GM23338 (cell line): ENCODE data around the gene TBCE. TPM values are rescaled to one million over a fixed set of nuclear protein-coding genes. Genes with fewer than 3 reads are reported as not detected.

Experiments
- ATAC-seq: fragments of 200-7000 bp; cut with Tn5 transposase; 3 replicates; pipeline ENCODE4 v1.9.1; 2020
- DNase-seq: peaks from one replicate; pipeline ENCODE4 v3.0.0-alpha.2; 2015; ENCODE audit warnings: low spot score
- H2AFZ ChIP-seq: fragments of 200-600 bp; sonication (generic); 2 replicates; pipeline ENCODE4 v1.8.0; 2016; ENCODE audit warnings: antibody characterized with exemption, mild to moderate bottlenecking, moderate library complexity
- H3F3A ChIP-seq: fragments of 200-600 bp; sonication (generic); replicated peaks from 2 replicates; pipeline ENCODE4 v1.8.0; 2017; ENCODE audit warnings: antibody characterized with exemption, mixed run types, low read depth
- H3K27ac ChIP-seq: fragments of 200-600 bp; sonication (generic); 2 replicates; pipeline ENCODE4 v1.6.1; 2016; ENCODE audit warnings: low read depth
- H3K27me3 ChIP-seq: fragments of 200-600 bp; sonication (generic); 2 replicates; pipeline ENCODE4 v1.8.0; 2016; ENCODE audit warnings: mild to moderate bottlenecking, mixed run types, moderate library complexity; ENCODE audit not compliant: insufficient read depth
- H3K36me3 ChIP-seq: fragments of 200-600 bp; sonication (generic); 2 replicates; pipeline ENCODE4 v1.8.0; 2016; ENCODE audit warnings: mild to moderate bottlenecking; ENCODE audit not compliant: insufficient read depth
- H3K4me1 ChIP-seq: fragments of 200-600 bp; sonication (generic); 2 replicates; pipeline ENCODE4 v1.8.0; 2016; ENCODE audit warnings: mild to moderate bottlenecking, moderate library complexity; ENCODE audit not compliant: insufficient read depth
- H3K4me2 ChIP-seq: fragments of 200-600 bp; sonication (generic); 2 replicates; pipeline ENCODE4 v1.7.1; 2017; ENCODE audit warnings: mixed run types
- H3K4me3 ChIP-seq: fragments of 200-600 bp; sonication (generic); 2 replicates; pipeline ENCODE4 v1.6.1; 2016; ENCODE audit warnings: mixed run types
- H3K79me2 ChIP-seq: fragments of 200-600 bp; sonication (generic); replicated peaks from 2 replicates; pipeline ENCODE4 v1.8.0; 2017; ENCODE audit warnings: mild to moderate bottlenecking; ENCODE audit not compliant: insufficient read depth
- H3K9me2 ChIP-seq: fragments of 200-600 bp; sonication (generic); 2 replicates; pipeline ENCODE4 v1.8.0; 2017; ENCODE audit not compliant: insufficient read depth
- H4K20me1 ChIP-seq: fragments of 200-600 bp; sonication (generic); replicated peaks from 2 replicates; pipeline ENCODE4 v1.8.0; 2017; ENCODE audit warnings: mild to moderate bottlenecking; ENCODE audit not compliant: insufficient read depth
- H3K27ac Mint-ChIP-seq: 2 replicates; pipeline ENCODE4 v1.8.0; 2020; ENCODE audit warnings: inconsistent platforms, mild to moderate bottlenecking, moderate library complexity, mixed read lengths
- H3K27me3 Mint-ChIP-seq: 3 replicates; pipeline ENCODE4 v1.8.0; 2022; ENCODE audit warnings: low read depth, mild to moderate bottlenecking, moderate library complexity, mixed read lengths, inconsistent platforms; ENCODE audit not compliant: insufficient read depth, poor library complexity
- H3K36me3 Mint-ChIP-seq: 3 replicates; pipeline ENCODE4 v1.8.0; 2021; ENCODE audit warnings: low read depth, mild to moderate bottlenecking, inconsistent platforms, moderate library complexity, mixed read lengths
- H3K4me1 Mint-ChIP-seq: 3 replicates; pipeline ENCODE4 v1.8.0; 2020; ENCODE audit warnings: mild to moderate bottlenecking, inconsistent platforms, mixed read lengths
- H3K4me3 Mint-ChIP-seq: 3 replicates; pipeline ENCODE4 v1.8.0; 2021; ENCODE audit warnings: moderate library complexity, mild to moderate bottlenecking, inconsistent platforms, mixed read lengths
- H3K9me3 Mint-ChIP-seq: 3 replicates; pipeline ENCODE4 v1.8.0; 2020; ENCODE audit warnings: moderate library complexity, mild to moderate bottlenecking, inconsistent platforms, mixed read lengths
- CREB1 ChIP-seq: fragments of 250-450 bp; sonication (Bioruptor Pico); IDR thresholded peaks from 2 replicates; pipeline ENCODE4 v1.5.0; 2020; ENCODE audit warnings: low read depth, mild to moderate bottlenecking, moderate library complexity
- ETS1 ChIP-seq: IDR thresholded peaks from 2 replicates; pipeline ENCODE4 v1.6.1; 2016; ENCODE audit warnings: antibody characterized with exemption
- EZH2 ChIP-seq: fragments of 200-600 bp; sonication (generic); IDR thresholded peaks from one replicate; pipeline ENCODE4 v1.8.0; 2017; ENCODE audit warnings: antibody characterized with exemption, mild to moderate bottlenecking, low read depth; ENCODE audit not compliant: unreplicated experiment
- EZH2phosphoT487 ChIP-seq: fragments of 200-600 bp; sonication (generic); IDR thresholded peaks from one replicate; pipeline ENCODE4 v1.8.1; 2018; ENCODE audit warnings: antibody characterized with exemption; ENCODE audit not compliant: unreplicated experiment
- JUNB ChIP-seq: IDR thresholded peaks from one replicate; pipeline ENCODE4 v1.6.1; 2016; ENCODE audit warnings: antibody characterized with exemption; ENCODE audit not compliant: unreplicated experiment
- NANOG ChIP-seq: IDR thresholded peaks from 2 replicates; pipeline ENCODE4 v1.6.1; 2016; ENCODE audit warnings: antibody characterized with exemption, borderline replicate concordance
- POLR2AphosphoS5 ChIP-seq: IDR thresholded peaks from 2 replicates; pipeline ENCODE4 v1.6.1; 2016; ENCODE audit warnings: antibody characterized with exemption, low read depth
- STAT1 ChIP-seq: IDR thresholded peaks from one replicate; pipeline ENCODE4 v1.6.1; 2016; ENCODE audit warnings: antibody characterized with exemption; ENCODE audit not compliant: unreplicated experiment
- ZNF114 ChIP-seq: fragments of 250-450 bp; sonication (Bioruptor Pico); IDR thresholded peaks from 2 replicates; pipeline ENCODE4 v1.5.0; 2020; ENCODE audit warnings: mild to moderate bottlenecking, moderate library complexity
- ZNF331 ChIP-seq: fragments of 250-450 bp; sonication (Bioruptor Pico); IDR thresholded peaks from 2 replicates; pipeline ENCODE4 v1.5.0; 2020; ENCODE audit warnings: low read depth, mild to moderate bottlenecking, moderate library complexity
- polyA plus RNA-seq: library from polyadenylated mRNA; unstranded; fragments of >200 nt; fragmentation: Nextera tagmentation; extraction: Ambion mirVana; gene quantifications from 2 replicates; pipeline ENCODE4 v1.2.1, GENCODE V29; 2016
- total RNA-seq: library from RNA; depleted of rRNA; stranded (reverse); fragments of >200 nt; shearing (Covaris generic); gene quantifications from 2 replicates; pipeline ENCODE4 v1.2.3, GENCODE V29; 2014
- TF ChIP-seq, protein P1 (sequence below): fragments of 250-450 bp; sonication (Bioruptor Pico); IDR thresholded peaks from 2 replicates; pipeline ENCODE4 v1.5.0; 2020; ENCODE audit warnings: mild to moderate bottlenecking, moderate library complexity
- TF ChIP-seq, protein P2 (sequence below), 2 experiments: fragments of 200-600 bp in 1 of 2; sonication (generic) in 1 of 2; conservative IDR thresholded peaks; 2 replicates each; pipeline versions ENCODE4 v1.5.1 to v1.6.1; 2016 to 2017; ENCODE audit warnings: antibody characterized with exemption in 2 of 2, low read depth in 2 of 2, mild to moderate bottlenecking in 2 of 2, moderate library complexity in 1 of 2

Gene TBCE
- total and polyA plus RNA-seq, 2 experiments from 2014 or later: 42.7 to 64.8 TPM

DNA sequence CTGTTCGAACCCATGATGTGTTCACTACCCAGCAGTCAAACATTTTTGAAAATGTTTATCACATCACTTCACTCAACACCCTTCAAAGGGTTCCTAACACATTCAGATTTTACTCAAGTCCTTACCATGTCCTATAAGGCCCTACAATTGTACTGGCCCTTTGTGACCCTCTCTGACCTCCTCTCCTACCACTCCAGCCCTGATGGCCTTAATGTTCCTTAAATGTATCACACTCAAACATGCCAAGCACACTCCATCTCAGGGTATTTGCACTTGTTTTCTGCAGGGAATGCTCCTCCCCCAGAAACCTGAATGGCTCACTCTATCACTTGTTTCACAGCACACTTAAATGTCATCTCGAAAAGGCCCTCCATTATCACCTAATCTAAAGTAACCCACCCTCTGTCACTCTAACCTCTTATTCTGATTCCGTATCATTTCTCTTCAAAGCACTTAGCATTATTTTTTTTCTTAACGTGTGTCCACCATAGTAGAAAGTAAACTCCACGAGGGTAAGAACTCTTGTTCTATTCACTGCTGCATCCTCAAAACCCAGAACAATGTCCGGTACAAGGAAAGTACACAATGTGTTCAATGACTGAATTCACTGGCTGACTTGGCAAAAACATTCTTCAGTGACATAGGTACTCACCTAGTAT lies 46.6 kb upstream of the TBCE start:
- Histone ChIP-seq H3K4me2 (no peak overlapping the region), H3K4me1 (peaks cover 9% of the 10 kb centered on the region), H3K27ac (no peak overlapping the region; the same call in 1 of the 2 replicates), H3K36me3 (peaks cover 7% of the 10 kb centered on the region; the same call in 1 of the 2 replicates), H3K4me3 (no peak overlapping the region), H3F3A (0 out of 2 replicates have a peak, but pooled peaks cover 7% of the 10 kb centered on the region), H3K79me2 (peaks cover 100% of the 10 kb centered on the region), H3K27me3 (no peaks in the 10 kb centered on the region), H4K20me1 (peaks cover 57% of the 10 kb centered on the region), H2AFZ (no peak overlapping the region), H3K9me2 (no peaks in the 10 kb centered on the region)
- Mint-ChIP-seq H3K36me3 (peaks cover 37% of the 10 kb centered on the region), H3K4me1 (peaks cover 13% of the 10 kb centered on the region; the same call in 2 of the 3 replicates), H3K4me3 (no peak overlapping the region; the same call in 2 of the 3 replicates), H3K9me3 (no peaks in the 10 kb centered on the region), H3K27me3 (peaks cover 4% of the 10 kb centered on the region), H3K27ac (peak overlapping the region; percentile 1; the same call in 1 of the 2 replicates)
- TF ChIP-seq STAT1: no peak
- no peak for TF ChIP-seq CREB1 (CRISPR knock-in tag)
- no peak for TF ChIP-seq ZNF114 (CRISPR knock-in tag)
- TF ChIP-seq JUNB: no peak
- TF ChIP-seq EZH2: no peak
- TF ChIP-seq NANOG: no peak
- no peak for TF ChIP-seq EZH2phosphoT487
- ATAC-seq: no peak
- DNase-seq: no peak

GRCh38 chr1:235324296-235324695 lies 42.9 kb upstream of the TBCE start:
- H3K4me3 ChIP-seq: no peak overlapping the region; the same call in 1 of the 2 replicates
- H3F3A ChIP-seq: peaks cover 10% of the 10 kb centered on the region; the same call in 1 of the 2 replicates
- Mint-ChIP-seq H3K9me3 (no peaks in the 10 kb centered on the region; the same call in 2 of the 3 replicates), H3K27me3 (peaks cover 8% of the 10 kb centered on the region), H3K4me1 (peaks cover 21% of the 10 kb centered on the region; the same call in 2 of the 3 replicates), H3K36me3 (peaks cover 37% of the 10 kb centered on the region), H3K27ac (peak overlapping the region; percentile 57), H3K4me3 (peak overlapping the region; percentile 43)
- H3K36me3 ChIP-seq: peaks cover under 1% of the 10 kb centered on the region; the same call in 1 of the 2 replicates
- H3K9me2 ChIP-seq: no peaks in the 10 kb centered on the region
- H2AFZ ChIP-seq: no peak overlapping the region
- peaks cover 17% of the 10 kb centered on the region for H3K4me1 ChIP-seq
- no peak overlapping the region for H3K4me2 ChIP-seq
- DNase-seq (no peak), ATAC-seq (no peak)
- no peaks in the 10 kb centered on the region for H3K27me3 ChIP-seq
- peaks cover 88% of the 10 kb centered on the region for H3K79me2 ChIP-seq
- H3K27ac ChIP-seq: no peak overlapping the region
- peaks cover 49% of the 10 kb centered on the region for H4K20me1 ChIP-seq
- no peak for TF ChIP-seq NANOG
- no peak for TF ChIP-seq ZNF331 (CRISPR knock-in tag)
- TF ChIP-seq, protein P1, sequence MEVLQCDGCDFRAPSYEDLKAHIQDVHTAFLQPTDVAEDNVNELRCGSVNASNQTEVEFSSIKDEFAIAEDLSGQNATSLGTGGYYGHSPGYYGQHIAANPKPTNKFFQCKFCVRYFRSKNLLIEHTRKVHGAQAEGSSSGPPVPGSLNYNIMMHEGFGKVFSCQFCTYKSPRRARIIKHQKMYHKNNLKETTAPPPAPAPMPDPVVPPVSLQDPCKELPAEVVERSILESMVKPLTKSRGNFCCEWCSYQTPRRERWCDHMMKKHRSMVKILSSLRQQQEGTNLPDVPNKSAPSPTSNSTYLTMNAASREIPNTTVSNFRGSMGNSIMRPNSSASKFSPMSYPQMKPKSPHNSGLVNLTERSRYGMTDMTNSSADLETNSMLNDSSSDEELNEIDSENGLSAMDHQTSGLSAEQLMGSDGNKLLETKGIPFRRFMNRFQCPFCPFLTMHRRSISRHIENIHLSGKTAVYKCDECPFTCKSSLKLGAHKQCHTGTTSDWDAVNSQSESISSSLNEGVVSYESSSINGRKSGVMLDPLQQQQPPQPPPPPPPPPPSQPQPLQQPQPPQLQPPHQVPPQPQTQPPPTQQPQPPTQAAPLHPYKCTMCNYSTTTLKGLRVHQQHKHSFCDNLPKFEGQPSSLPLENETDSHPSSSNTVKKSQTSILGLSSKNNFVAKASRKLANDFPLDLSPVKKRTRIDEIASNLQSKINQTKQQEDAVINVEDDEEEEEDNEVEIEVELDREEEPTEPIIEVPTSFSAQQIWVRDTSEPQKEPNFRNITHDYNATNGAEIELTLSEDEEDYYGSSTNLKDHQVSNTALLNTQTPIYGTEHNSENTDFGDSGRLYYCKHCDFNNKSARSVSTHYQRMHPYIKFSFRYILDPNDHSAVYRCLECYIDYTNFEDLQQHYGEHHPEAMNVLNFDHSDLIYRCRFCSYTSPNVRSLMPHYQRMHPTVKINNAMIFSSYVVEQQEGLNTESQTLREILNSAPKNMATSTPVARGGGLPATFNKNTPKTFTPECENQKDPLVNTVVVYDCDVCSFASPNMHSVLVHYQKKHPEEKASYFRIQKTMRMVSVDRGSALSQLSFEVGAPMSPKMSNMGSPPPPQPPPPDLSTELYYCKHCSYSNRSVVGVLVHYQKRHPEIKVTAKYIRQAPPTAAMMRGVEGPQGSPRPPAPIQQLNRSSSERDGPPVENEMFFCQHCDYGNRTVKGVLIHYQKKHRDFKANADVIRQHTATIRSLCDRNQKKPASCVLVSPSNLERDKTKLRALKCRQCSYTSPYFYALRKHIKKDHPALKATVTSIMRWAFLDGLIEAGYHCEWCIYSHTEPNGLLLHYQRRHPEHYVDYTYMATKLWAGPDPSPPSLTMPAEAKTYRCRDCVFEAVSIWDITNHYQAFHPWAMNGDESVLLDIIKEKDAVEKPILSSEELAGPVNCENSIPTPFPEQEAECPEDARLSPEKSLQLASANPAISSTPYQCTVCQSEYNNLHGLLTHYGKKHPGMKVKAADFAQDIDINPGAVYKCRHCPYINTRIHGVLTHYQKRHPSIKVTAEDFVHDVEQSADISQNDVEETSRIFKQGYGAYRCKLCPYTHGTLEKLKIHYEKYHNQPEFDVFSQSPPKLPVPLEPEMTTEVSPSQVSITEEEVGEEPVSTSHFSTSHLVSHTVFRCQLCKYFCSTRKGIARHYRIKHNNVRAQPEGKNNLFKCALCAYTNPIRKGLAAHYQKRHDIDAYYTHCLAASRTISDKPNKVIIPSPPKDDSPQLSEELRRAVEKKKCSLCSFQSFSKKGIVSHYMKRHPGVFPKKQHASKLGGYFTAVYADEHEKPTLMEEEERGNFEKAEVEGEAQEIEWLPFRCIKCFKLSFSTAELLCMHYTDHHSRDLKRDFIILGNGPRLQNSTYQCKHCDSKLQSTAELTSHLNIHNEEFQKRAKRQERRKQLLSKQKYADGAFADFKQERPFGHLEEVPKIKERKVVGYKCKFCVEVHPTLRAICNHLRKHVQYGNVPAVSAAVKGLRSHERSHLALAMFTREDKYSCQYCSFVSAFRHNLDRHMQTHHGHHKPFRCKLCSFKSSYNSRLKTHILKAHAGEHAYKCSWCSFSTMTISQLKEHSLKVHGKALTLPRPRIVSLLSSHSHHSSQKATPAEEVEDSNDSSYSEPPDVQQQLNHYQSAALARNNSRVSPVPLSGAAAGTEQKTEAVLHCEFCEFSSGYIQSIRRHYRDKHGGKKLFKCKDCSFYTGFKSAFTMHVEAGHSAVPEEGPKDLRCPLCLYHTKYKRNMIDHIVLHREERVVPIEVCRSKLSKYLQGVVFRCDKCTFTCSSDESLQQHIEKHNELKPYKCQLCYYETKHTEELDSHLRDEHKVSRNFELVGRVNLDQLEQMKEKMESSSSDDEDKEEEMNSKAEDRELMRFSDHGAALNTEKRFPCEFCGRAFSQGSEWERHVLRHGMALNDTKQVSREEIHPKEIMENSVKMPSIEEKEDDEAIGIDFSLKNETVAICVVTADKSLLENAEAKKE: no peak
- no peak for TF ChIP-seq ZNF114 (CRISPR knock-in tag)
- TF ChIP-seq EZH2: no peak
- no peak for TF ChIP-seq POLR2AphosphoS5
- no peak for TF ChIP-seq CREB1 (CRISPR knock-in tag)
- TF ChIP-seq EZH2phosphoT487: no peak
- TF ChIP-seq ETS1: no peak
- no peak for TF ChIP-seq JUNB
- TF ChIP-seq, protein P2, sequence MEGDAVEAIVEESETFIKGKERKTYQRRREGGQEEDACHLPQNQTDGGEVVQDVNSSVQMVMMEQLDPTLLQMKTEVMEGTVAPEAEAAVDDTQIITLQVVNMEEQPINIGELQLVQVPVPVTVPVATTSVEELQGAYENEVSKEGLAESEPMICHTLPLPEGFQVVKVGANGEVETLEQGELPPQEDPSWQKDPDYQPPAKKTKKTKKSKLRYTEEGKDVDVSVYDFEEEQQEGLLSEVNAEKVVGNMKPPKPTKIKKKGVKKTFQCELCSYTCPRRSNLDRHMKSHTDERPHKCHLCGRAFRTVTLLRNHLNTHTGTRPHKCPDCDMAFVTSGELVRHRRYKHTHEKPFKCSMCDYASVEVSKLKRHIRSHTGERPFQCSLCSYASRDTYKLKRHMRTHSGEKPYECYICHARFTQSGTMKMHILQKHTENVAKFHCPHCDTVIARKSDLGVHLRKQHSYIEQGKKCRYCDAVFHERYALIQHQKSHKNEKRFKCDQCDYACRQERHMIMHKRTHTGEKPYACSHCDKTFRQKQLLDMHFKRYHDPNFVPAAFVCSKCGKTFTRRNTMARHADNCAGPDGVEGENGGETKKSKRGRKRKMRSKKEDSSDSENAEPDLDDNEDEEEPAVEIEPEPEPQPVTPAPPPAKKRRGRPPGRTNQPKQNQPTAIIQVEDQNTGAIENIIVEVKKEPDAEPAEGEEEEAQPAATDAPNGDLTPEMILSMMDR (conservative IDR thresholded peaks at IDR 0.05; ENCODE audit: low read depth in 2 of 2): no peak
